Esophagus squamous epithelium (tissue), 5 donors: ENCODE data around the gene CCDC185. TPM values are rescaled to one million over a fixed set of nuclear protein-coding genes. Genes with fewer than 3 reads are reported as not detected.
"Not testable (repeated sequence)": the region's sequence is repeated elsewhere in the genome, so short reads cannot be mapped to it uniquely, and the experiment has no call there.

Source experiments
- DNase-seq: peaks from one replicate; lab custom pipeline; 2025; lab: John Stamatoyannopoulos, UW
- H3K27ac ChIP-seq, 4 donors: fragments of 200-600 bp; sonication (generic); one replicate each; pipeline ENCODE4 v1.5.1; 2016 to 2019; ENCODE audit warnings: mild to moderate bottlenecking in 1 of 4
- H3K27me3 ChIP-seq, 4 donors: fragments of 200-600 bp; sonication (generic); 1 replicate in 3 of 4; 2 replicates in 1 of 4; pipeline versions ENCODE4 v1.5.1 to v1.6.0; 2017 to 2021; ENCODE audit warnings: antibody characterized with exemption in 1 of 4
- H3K36me3 ChIP-seq, 3 donors: fragments of 200-600 bp; sonication (generic); one replicate each; pipeline ENCODE4 v1.5.1; 2016 to 2019
- H3K4me1 ChIP-seq, 3 donors: fragments of 200-600 bp; sonication (generic); one replicate each; pipeline ENCODE4 v1.5.1; 2017 to 2019
- H3K4me3 ChIP-seq, 4 donors: fragments of 200-600 bp; sonication (generic); 1 replicate in 3 of 4; 2 replicates in 1 of 4; pipeline ENCODE4 v1.5.1; 2016 to 2019; ENCODE audit warnings: mild to moderate bottlenecking in 2 of 4, moderate library complexity in 1 of 4
- H3K9me3 ChIP-seq, 3 donors: fragments of 200-600 bp; sonication (generic); one replicate each; pipeline ENCODE4 v1.5.1; 2016 to 2019
- POLR2A ChIP-seq, 4 donors: fragments of 450-650 bp; IDR thresholded peaks; one replicate each; pipeline ENCODE4 v1.6.1; 2017; ENCODE audit warnings: antibody characterized with exemption in 4 of 4, mild to moderate bottlenecking in 4 of 4, moderate library complexity in 3 of 4
- whole genome bisulfite sequencing, 2 donors: methylation state at CpG; one replicate each; pipeline ENCODE4 v1.1.5; 2018; 5-methylcytosine and 5-hydroxymethylcytosine counted together
- intact Hi-C: fragments of 100-400 bp; cut with DNase I; formaldehyde crosslinking; loops from one replicate; pipeline ENCODE4 v1.15.0; 2022
- total RNA-seq, 4 donors: library from RNA; depleted of rRNA; stranded (reverse); fragments of >200 nt; gene quantifications; one replicate each; pipeline ENCODE4 v1.1.0, GENCODE V29; 2016
- TF ChIP-seq, protein P1 (sequence below), 6 experiments: fragments of 450-650 bp in 4 of 6; fragments of 200-600 bp in 2 of 6; sonication (generic) in 2 of 6; IDR thresholded peaks; one replicate each; pipeline ENCODE4 v1.5.1; 2016 to 2019; ENCODE audit warnings: antibody characterized with exemption in 6 of 6, mild to moderate bottlenecking in 4 of 6, moderate library complexity in 4 of 6
- donor health status: DM: yes; HTN: yes; CAD: no.

The CCDC185 gene
- total RNA-seq, 4 donors from 2014 or later, result 0.13 TPM; not detected in 3

DNA sequence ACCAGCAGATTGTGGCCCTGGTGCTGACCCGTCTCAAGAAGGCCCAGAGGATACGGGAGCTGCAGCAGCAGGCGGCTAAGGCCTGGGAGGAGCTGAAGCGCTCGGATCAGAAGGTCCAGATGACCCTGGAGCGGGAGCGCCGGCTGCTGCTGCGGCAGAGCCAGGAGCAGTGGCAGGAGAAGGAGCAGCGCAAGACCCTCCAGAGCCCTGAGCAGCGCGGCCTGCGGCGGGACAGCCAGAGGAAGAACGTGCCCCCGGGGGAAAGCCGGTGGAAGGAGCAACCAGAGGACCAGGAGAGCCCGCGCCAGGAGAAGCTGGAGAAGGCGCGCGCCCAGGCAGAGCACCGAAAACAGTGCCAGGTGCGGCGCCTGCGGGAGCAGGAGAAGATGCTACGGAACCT, 1.0 kb downstream of the CCDC185 start:
- no peak for TF ChIP-seq POLR2A (IDR thresholded peaks at IDR 0.05)
- TF ChIP-seq, protein P1, sequence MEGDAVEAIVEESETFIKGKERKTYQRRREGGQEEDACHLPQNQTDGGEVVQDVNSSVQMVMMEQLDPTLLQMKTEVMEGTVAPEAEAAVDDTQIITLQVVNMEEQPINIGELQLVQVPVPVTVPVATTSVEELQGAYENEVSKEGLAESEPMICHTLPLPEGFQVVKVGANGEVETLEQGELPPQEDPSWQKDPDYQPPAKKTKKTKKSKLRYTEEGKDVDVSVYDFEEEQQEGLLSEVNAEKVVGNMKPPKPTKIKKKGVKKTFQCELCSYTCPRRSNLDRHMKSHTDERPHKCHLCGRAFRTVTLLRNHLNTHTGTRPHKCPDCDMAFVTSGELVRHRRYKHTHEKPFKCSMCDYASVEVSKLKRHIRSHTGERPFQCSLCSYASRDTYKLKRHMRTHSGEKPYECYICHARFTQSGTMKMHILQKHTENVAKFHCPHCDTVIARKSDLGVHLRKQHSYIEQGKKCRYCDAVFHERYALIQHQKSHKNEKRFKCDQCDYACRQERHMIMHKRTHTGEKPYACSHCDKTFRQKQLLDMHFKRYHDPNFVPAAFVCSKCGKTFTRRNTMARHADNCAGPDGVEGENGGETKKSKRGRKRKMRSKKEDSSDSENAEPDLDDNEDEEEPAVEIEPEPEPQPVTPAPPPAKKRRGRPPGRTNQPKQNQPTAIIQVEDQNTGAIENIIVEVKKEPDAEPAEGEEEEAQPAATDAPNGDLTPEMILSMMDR (IDR thresholded peaks at IDR 0.05), result no peak
- WGBS, 2 donors, result 70 to 95% methylated on average over 13 to 18 of the region's 27 CpGs
- intact Hi-C loops, result no loop called here
- Histone ChIP-seq H3K4me1 (peaks cover 7 to 33% (median 11%) of the 10 kb centered on the region in 3 donors), H3K9me3 (peaks cover 0 to 5% (median 0%) of the 10 kb centered on the region in 3 donors), H3K27ac (no peak overlapping the region), H3K27me3 (peaks cover 0 to 34% (median 0%) of the 10 kb centered on the region in 4 donors), H3K36me3 (no peaks in the 10 kb centered on the region), H3K4me3 (no peak overlapping the region)
- no peak for DNase-seq

DNA sequence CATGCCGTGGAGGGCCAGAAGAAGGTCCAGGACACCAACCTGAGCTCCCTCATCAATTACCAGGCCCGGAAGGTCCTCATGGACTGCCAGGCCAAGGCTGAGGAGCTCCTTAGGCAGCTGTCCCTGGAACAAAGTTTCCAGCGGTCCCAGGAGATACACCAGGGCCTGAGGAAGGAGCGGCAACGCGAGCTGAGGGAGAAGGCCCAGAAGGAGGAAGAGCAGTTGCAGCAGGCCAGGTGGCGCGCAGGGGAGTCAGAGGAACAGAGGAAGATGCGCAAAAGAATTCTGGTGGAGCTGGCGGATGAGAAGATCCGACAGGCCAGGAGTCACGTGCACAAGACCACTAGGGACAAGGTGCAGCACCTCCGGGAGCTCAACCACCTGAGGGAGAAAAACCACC, 1.5 kb downstream of the CCDC185 start:
- Histone ChIP-seq H3K27ac (no peak overlapping the region), H3K9me3 (peaks cover 0 to 5% (median 0%) of the 10 kb centered on the region in 3 donors), H3K4me1 (peaks cover 7 to 33% (median 11%) of the 10 kb centered on the region in 3 donors), H3K27me3 (peaks cover 0 to 30% (median 0%) of the 10 kb centered on the region in 4 donors), H3K4me3 (no peak overlapping the region), H3K36me3 (no peaks in the 10 kb centered on the region)
- WGBS, 2 donors, result 79 to 97% methylated on average over 9 to 11 of the region's 13 CpGs
- intact Hi-C loops, result no loop called here
- TF ChIP-seq, protein P1 (IDR thresholded peaks at IDR 0.05), result no peak
- no peak for TF ChIP-seq POLR2A (IDR thresholded peaks at IDR 0.05)
- no peak for DNase-seq

DNA sequence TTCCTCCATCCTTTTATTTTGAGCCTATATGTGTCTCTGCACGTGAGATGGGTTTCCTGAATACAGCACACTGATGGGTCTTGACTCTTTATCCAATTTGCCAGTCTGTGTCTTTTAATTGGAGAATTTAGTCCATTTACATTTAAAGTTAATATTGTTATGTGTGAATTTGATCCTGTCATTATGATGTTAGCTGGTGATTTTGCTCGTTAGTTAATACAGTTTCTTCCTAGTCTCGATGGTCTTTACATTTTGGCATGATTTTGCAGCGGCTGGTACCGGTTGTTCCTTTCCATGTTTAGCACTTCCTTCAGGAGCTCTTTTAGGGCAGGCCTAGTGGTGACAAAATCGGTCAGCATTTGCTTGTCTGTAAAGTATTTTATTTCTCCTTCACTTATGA, 6.2 kb downstream of the CCDC185 start:
- intact Hi-C loops, DNase-seq: not testable (repeated sequence)

DNA sequence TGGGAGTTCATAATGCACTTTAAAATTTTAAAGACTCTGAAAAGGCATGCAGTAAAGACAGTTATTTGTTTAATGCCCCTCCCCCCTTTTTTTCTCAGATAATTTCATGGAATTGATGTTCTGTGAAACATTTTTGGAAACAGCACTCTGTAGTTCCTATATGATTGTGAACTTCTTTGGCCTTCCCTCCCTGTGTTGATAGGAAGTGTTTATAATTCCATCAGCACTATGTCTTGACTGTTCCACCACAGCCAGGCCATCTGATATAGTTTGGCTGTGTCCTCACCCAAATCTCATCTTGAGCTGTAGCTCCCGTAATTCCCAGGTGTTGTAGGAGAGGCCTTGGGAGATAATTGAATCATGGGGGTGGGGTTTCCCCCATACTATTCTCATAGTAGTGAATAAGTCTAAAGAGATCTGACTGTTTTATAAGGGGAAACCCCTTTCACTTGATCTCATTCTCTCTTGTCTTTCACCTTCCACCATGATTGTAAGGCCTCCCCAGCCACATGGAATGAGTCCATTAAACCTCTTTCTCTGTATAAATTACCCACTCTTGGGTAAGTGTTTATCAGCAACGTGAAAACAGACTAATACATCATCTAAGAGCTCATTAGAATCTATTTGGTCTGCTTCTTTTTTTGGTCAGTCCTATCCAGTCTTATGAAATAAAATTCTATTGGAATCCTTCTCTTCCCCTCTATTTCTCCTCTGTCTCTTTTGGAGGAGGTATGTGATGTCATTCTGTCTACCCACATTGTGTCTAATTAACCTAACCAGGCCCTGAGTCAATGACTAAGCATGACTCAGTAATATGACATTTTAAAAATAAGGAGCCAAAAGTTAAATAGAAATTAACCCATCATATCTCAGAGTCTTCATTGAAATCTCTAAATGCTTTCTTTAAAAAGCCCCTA, 8.9 kb downstream of the CCDC185 start:
- Histone ChIP-seq H3K36me3 (no peaks in the 10 kb centered on the region), H3K9me3 (no peaks in the 10 kb centered on the region), H3K27ac (no peak overlapping the region), H3K4me1 (peaks cover 8 to 15% (median 8%) of the 10 kb centered on the region in 3 donors), H3K27me3 (no peaks in the 10 kb centered on the region), H3K4me3 (no peak overlapping the region)
- no peak for DNase-seq
- 34 to 35% methylated on average over 2 of the region's 2 CpGs for WGBS, 2 donors
- intact Hi-C loops, result no loop called here
- no peak for TF ChIP-seq POLR2A (IDR thresholded peaks at IDR 0.05)
- TF ChIP-seq, protein P1 (IDR thresholded peaks at IDR 0.05), result no peak

More for the DNA sequence above, 6.2 kb downstream of the CCDC185 start:
- not testable (repeated sequence) for H3K9me3 ChIP-seq, H3K27me3 ChIP-seq, H3K27ac ChIP-seq, H3K36me3 ChIP-seq, H3K4me3 ChIP-seq
- WGBS, 2 donors, result 83% methylated on average over 1 of the region's 6 CpGs; no CpG with 5 or more reads in 1 of the 2 donors
- peaks cover 8 to 15% (median 8%) of the 10 kb centered on the region in 3 donors for H3K4me1 ChIP-seq

DNA sequence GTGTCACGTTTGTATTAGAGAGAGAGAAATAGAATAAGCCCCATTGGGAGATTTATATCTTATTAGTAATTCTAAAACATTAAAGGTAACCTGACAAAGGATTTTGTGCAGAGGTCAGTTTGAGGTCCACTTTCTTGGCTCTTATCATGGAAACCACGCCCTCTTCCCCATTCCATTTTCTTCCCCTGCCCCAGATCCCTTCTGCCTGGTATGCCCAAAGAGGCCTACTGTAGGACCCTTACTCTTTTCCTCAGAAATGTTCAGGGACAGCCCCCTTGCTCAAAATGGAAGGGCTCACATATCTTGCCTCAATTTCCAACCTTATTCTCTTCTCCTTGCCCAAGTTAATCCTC, 9.6 kb downstream of the CCDC185 start:
- no peaks in the 10 kb centered on the region for H3K36me3 ChIP-seq
- DNase-seq, result no peak
- TF ChIP-seq, protein P1 (IDR thresholded peaks at IDR 0.05), result no peak
- peaks cover 8 to 15% (median 8%) of the 10 kb centered on the region in 3 donors for H3K4me1 ChIP-seq
- no peaks in the 10 kb centered on the region for H3K27me3 ChIP-seq
- intact Hi-C loops, result no loop called here
- no peak overlapping the region for H3K4me3 ChIP-seq
- no peaks in the 10 kb centered on the region for H3K9me3 ChIP-seq
- 49 to 50% methylated on average over 2 of the region's 2 CpGs for WGBS, 2 donors
- H3K27ac ChIP-seq, result no peak overlapping the region
